H9 (cell line): ENCODE results near the gene FAM180A. TPM values are rescaled to one million over a fixed set of nuclear protein-coding genes. Genes with fewer than 3 reads are reported as not detected.

Experiments used
- DNase-seq: peaks from one replicate; pipeline ENCODE4 v3.0.0-alpha.2; 2017
- H2AFZ ChIP-seq: one replicate; pipeline ENCODE4 v1.6.1; 2013; ENCODE audit warnings: mild to moderate bottlenecking, low read length, control low read depth, moderate library complexity
- H2AK5ac ChIP-seq: 2 replicates; pipeline ENCODE4 v1.6.1; 2013; ENCODE audit warnings: low read length, control low read depth, mixed read lengths; ENCODE audit not compliant: insufficient read length
- H2BK120ac ChIP-seq: one replicate; pipeline ENCODE4 v1.6.1; 2013; ENCODE audit warnings: low read depth, mild to moderate bottlenecking, low read length, control low read depth, inconsistent platforms; ENCODE audit not compliant: poor library complexity, severe bottlenecking
- H2BK12ac ChIP-seq: 2 replicates; pipeline ENCODE4 v1.6.1; 2013; ENCODE audit warnings: low read length, control low read depth, mixed read lengths, low read depth; ENCODE audit not compliant: insufficient read length
- H2BK15ac ChIP-seq: 2 replicates; pipeline ENCODE4 v1.6.1; 2013; ENCODE audit warnings: low read depth, low read length, control low read depth
- H2BK20ac ChIP-seq: one replicate; pipeline ENCODE4 v1.6.1; 2013; ENCODE audit warnings: low read depth, mild to moderate bottlenecking, low read length, control low read depth, inconsistent platforms; ENCODE audit not compliant: poor library complexity, severe bottlenecking
- H2BK5ac ChIP-seq: 2 replicates; pipeline ENCODE4 v1.6.1; 2013; ENCODE audit warnings: low read length, control low read depth, mixed read lengths; ENCODE audit not compliant: insufficient read length
- H3K14ac ChIP-seq: 2 replicates; pipeline ENCODE4 v1.6.1; 2013; ENCODE audit warnings: low read length, control low read depth; ENCODE audit not compliant: insufficient read depth
- H3K18ac ChIP-seq: 2 replicates; pipeline ENCODE4 v1.6.1; 2013; ENCODE audit warnings: low read depth, mild to moderate bottlenecking, mixed read lengths, low read length, control low read depth; ENCODE audit not compliant: insufficient read length
- H3K23ac ChIP-seq: 2 replicates; pipeline ENCODE4 v1.6.1; 2013; ENCODE audit warnings: low read length, control low read depth, mixed read lengths, low read depth; ENCODE audit not compliant: insufficient read length
- H3K23me2 ChIP-seq: 2 replicates; pipeline ENCODE4 v1.6.1; 2013; ENCODE audit warnings: low read depth, mild to moderate bottlenecking, mixed read lengths, low read length, control low read depth; ENCODE audit not compliant: insufficient read length, poor library complexity, severe bottlenecking
- H3K27ac ChIP-seq: 2 replicates; pipeline ENCODE4 v1.5.1; 2013; ENCODE audit warnings: low read length, control low read depth, mixed read lengths, low read depth; ENCODE audit not compliant: insufficient read length
- H3K27me3 ChIP-seq: 2 replicates; pipeline ENCODE4 v1.6.1; 2013; ENCODE audit warnings: low read length, control low read depth, inconsistent platforms; ENCODE audit not compliant: insufficient read depth
- H3K4ac ChIP-seq: 2 replicates; pipeline ENCODE4 v1.6.1; 2013; ENCODE audit warnings: low read depth, mild to moderate bottlenecking, control low read depth, inconsistent platforms, low read length, moderate library complexity
- H3K4me1 ChIP-seq: 2 replicates; pipeline ENCODE4 v1.6.1; 2013; ENCODE audit warnings: low read length, control low read depth, inconsistent platforms; ENCODE audit not compliant: insufficient read depth
- H3K4me2 ChIP-seq: 2 replicates; pipeline ENCODE4 v1.6.1; 2013; ENCODE audit warnings: low read length, control low read depth, mixed read lengths; ENCODE audit not compliant: insufficient read length, insufficient read depth
- H3K56ac ChIP-seq: 2 replicates; pipeline ENCODE4 v1.6.1; 2013; ENCODE audit warnings: low read depth, mild to moderate bottlenecking, mixed read lengths, low read length, control low read depth; ENCODE audit not compliant: insufficient read length
- H3K79me1 ChIP-seq: 2 replicates; pipeline ENCODE4 v1.6.1; 2013; ENCODE audit warnings: low read depth, mild to moderate bottlenecking, moderate library complexity, low read length, control low read depth, inconsistent platforms; ENCODE audit not compliant: insufficient read depth, poor library complexity, severe bottlenecking
- H3K79me2 ChIP-seq: 2 replicates; pipeline ENCODE4 v1.6.1; 2013; ENCODE audit warnings: low read length, control low read depth, inconsistent platforms; ENCODE audit not compliant: insufficient read depth
- H3K9ac ChIP-seq: 2 replicates; pipeline ENCODE4 v1.6.1; 2013; ENCODE audit warnings: low read length, control low read depth, mixed read lengths; ENCODE audit not compliant: insufficient read length; ENCODE audit errors: extremely low read depth
- H3K9me3 ChIP-seq: one replicate; pipeline ENCODE4 v1.6.1; 2013; ENCODE audit warnings: low read depth, low read length, inconsistent platforms; ENCODE audit not compliant: control insufficient read depth
- H3T11ph ChIP-seq: one replicate; pipeline ENCODE4 v1.6.1; 2013; ENCODE audit warnings: mild to moderate bottlenecking, low read length, control low read depth, inconsistent platforms
- H4K20me1 ChIP-seq: one replicate; pipeline ENCODE4 v1.6.1; 2013; ENCODE audit not compliant: control insufficient read depth, insufficient read length, insufficient read depth
- H4K5ac ChIP-seq: 2 replicates; pipeline ENCODE4 v1.6.1; 2013; ENCODE audit warnings: low read depth, mild to moderate bottlenecking, mixed read lengths, low read length, control low read depth; ENCODE audit not compliant: insufficient read length
- H4K8ac ChIP-seq: replicated peaks from 2 replicates; pipeline ENCODE4 v1.6.1; 2013; ENCODE audit warnings: low read length, control low read depth, mixed read lengths, low read depth; ENCODE audit not compliant: insufficient read length
- H4K91ac ChIP-seq: 2 replicates; pipeline ENCODE4 v1.6.1; 2013; ENCODE audit warnings: low read depth, mild to moderate bottlenecking, moderate library complexity, mixed read lengths, low read length, control low read depth; ENCODE audit not compliant: insufficient read length
- H3K27ac Mint-ChIP-seq, 3 experiments: 2 replicates in 2 of 3; 3 replicates in 1 of 3; pipeline ENCODE4 v1.8.0; 2020 to 2021; ENCODE audit warnings: mixed read lengths in 3 of 3, mild to moderate bottlenecking in 1 of 3, moderate library complexity in 1 of 3
- H3K27me3 Mint-ChIP-seq: 2 replicates; pipeline ENCODE4 v1.8.0; 2021; ENCODE audit warnings: low read depth, mild to moderate bottlenecking, moderate library complexity, mixed read lengths
- H3K36me3 Mint-ChIP-seq, 3 experiments: 2 replicates in 2 of 3; 3 replicates in 1 of 3; pipeline ENCODE4 v1.8.0; 2020 to 2021; ENCODE audit warnings: low read depth in 3 of 3, mixed read lengths in 3 of 3; ENCODE audit not compliant: insufficient read depth in 1 of 3
- H3K4me1 Mint-ChIP-seq, 2 experiments: 2 replicates each; pipeline ENCODE4 v1.8.0; 2020; ENCODE audit warnings: mixed read lengths in 2 of 2
- H3K4me3 Mint-ChIP-seq, 2 experiments: 2 replicates in 1 of 2; 3 replicates in 1 of 2; pipeline ENCODE4 v1.8.0; 2020 to 2021; ENCODE audit warnings: mild to moderate bottlenecking in 2 of 2, mixed read lengths in 2 of 2, moderate library complexity in 1 of 2
- H3K9me3 Mint-ChIP-seq, 2 experiments: 2 replicates in 1 of 2; 3 replicates in 1 of 2; pipeline ENCODE4 v1.8.0; 2020; ENCODE audit warnings: mild to moderate bottlenecking in 2 of 2, mixed read lengths in 2 of 2, moderate library complexity in 1 of 2
- WGBS: extraction: QIAGEN DNeasy Blood & Tissue Kit; methylation state at CpG from one replicate; pipeline ENCODE4 v1.1.7; 2013; ENCODE audit warnings: missing lambda C conversion rate, low lambda C conversion rate, mixed read lengths; ENCODE audit not compliant: insufficient read length; ENCODE audit errors: extremely low coverage; 5-methylcytosine and 5-hydroxymethylcytosine counted together
- total RNA-seq: library from RNA; stranded (reverse); gene quantifications from 2 replicates; pipeline ENCODE4 v1.2.1, GENCODE V29; 2021
- TF ChIP-seq, protein P1 (sequence below): fragments of 200-600 bp; sonication (generic); conservative IDR thresholded peaks from 3 replicates; pipeline ENCODE4 v1.8.0; 2021; ENCODE audit warnings: antibody characterized with exemption, mild to moderate bottlenecking

FAM180A gene
- total RNA-seq, 1 experiment from 2014 or later: not detected

DNA sequence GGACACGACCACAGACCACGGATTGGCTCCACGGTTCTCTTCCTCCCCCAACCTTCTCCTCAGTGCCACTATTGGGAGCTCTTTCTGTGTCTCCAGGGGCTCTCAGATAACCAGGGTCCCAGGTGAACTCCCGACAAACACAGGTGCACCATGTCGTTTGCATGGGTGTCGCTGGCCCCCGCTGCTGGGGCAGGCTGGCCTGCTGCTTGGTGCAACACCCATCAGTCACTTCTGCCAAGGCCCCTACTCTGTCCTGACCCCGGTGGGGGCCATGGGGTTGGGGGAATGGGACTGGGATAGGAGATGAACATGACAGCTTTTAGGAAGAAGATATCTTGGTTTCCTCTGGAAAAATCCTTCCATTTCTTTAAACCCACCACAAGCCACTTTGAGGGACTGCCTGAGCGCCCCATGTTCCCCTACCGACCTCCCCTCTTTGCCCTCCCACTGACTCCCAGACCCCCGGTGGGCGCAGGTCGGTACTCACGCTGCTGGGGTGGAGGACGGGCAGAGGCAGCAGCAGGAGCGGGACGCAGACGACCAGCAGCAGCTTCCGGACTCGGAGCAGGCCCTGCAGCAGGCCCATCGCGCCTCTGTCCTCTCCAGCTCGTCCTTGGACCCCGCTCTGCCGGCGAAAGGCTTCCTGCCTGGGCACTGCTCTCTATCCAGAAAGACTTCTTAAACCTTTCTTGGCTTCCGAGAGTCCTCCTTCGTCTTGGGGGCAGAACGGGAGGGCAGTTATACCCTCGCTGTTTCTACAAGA, 21.5 kb downstream of the FAM180A start:
- TF ChIP-seq, protein P1, sequence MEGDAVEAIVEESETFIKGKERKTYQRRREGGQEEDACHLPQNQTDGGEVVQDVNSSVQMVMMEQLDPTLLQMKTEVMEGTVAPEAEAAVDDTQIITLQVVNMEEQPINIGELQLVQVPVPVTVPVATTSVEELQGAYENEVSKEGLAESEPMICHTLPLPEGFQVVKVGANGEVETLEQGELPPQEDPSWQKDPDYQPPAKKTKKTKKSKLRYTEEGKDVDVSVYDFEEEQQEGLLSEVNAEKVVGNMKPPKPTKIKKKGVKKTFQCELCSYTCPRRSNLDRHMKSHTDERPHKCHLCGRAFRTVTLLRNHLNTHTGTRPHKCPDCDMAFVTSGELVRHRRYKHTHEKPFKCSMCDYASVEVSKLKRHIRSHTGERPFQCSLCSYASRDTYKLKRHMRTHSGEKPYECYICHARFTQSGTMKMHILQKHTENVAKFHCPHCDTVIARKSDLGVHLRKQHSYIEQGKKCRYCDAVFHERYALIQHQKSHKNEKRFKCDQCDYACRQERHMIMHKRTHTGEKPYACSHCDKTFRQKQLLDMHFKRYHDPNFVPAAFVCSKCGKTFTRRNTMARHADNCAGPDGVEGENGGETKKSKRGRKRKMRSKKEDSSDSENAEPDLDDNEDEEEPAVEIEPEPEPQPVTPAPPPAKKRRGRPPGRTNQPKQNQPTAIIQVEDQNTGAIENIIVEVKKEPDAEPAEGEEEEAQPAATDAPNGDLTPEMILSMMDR: no peak
- H3K4ac ChIP-seq: no peak overlapping the region
- H3K23ac ChIP-seq: no peak overlapping the region
- no peak overlapping the region for H3K27ac Mint-ChIP-seq
- H3K18ac ChIP-seq: peak overlapping the region; percentile 54
- no peaks in the 10 kb centered on the region for H3K79me2 ChIP-seq
- peaks cover 17 to 27% of the 10 kb centered on the region in 2 experiments for H3K4me1 Mint-ChIP-seq
- H3K4me3 Mint-ChIP-seq: no peak overlapping the region
- no peak overlapping the region for H3K27ac ChIP-seq
- no peak overlapping the region for H2AK5ac ChIP-seq
- no peak overlapping the region for H2BK12ac ChIP-seq
- no peak overlapping the region for H4K8ac ChIP-seq
- H4K91ac ChIP-seq: no peak overlapping the region
- H3K36me3 Mint-ChIP-seq: no peaks in the 10 kb centered on the region
- H3K23me2 ChIP-seq: no peaks in the 10 kb centered on the region
- DNase-seq: no peak
- H3K9ac ChIP-seq: no peak overlapping the region
- H2AFZ ChIP-seq: no peak overlapping the region
- no peak overlapping the region for H2BK5ac ChIP-seq
- no peak overlapping the region for H3K4me2 ChIP-seq
- no peak overlapping the region for H3K56ac ChIP-seq
- no peak overlapping the region for H2BK20ac ChIP-seq
- no peaks in the 10 kb centered on the region for H3K9me3 ChIP-seq
- H2BK15ac ChIP-seq: no peak overlapping the region
- no peaks in the 10 kb centered on the region for H3K9me3 Mint-ChIP-seq
- H3K27me3 ChIP-seq: no peaks in the 10 kb centered on the region
- H3K79me1 ChIP-seq: no peaks in the 10 kb centered on the region
- H3T11ph ChIP-seq: no peak overlapping the region
- H3K14ac ChIP-seq: no peak overlapping the region; the same call in 1 of the 2 replicates
- peaks cover 6% of the 10 kb centered on the region; the same call in 1 of the 2 replicates for H3K27me3 Mint-ChIP-seq
- no peak overlapping the region for H4K5ac ChIP-seq
- WGBS: no CpG with 5 or more reads among the region's 30 CpGs
- no peak overlapping the region for H2BK120ac ChIP-seq
- no peaks in the 10 kb centered on the region for H4K20me1 ChIP-seq
- peaks cover 5% of the 10 kb centered on the region; the same call in 1 of the 2 replicates for H3K4me1 ChIP-seq
